Keratinocyte (primary cell): Measurements from ENCODE around the gene RGS3. TPM values are rescaled to one million over a fixed set of nuclear protein-coding genes. Genes with fewer than 3 reads are reported as not detected.

Source experiments
- DNase-seq: peaks from one replicate; pipeline ENCODE4 v3.0.0-alpha.2; 2011; ENCODE audit warnings: low read depth, missing footprints, low spot score
- FAIRE-seq: peaks from 2 replicates; lab custom pipeline; 2011; peaks lifted over from hg19 to GRCh38; lab: Jason Lieb, UNC
- H2AFZ ChIP-seq: 2 replicates; pipeline ENCODE4 v1.6.0; 2012; ENCODE audit warnings: low read length, control low read depth, inconsistent platforms; ENCODE audit not compliant: control insufficient read depth
- H3K27ac ChIP-seq: 2 replicates; pipeline ENCODE4 v1.5.1; 2011; ENCODE audit warnings: low read length; ENCODE audit not compliant: control insufficient read depth, insufficient read depth
- H3K27me3 ChIP-seq: 3 replicates; pipeline ENCODE4 v1.6.0; 2011; ENCODE audit warnings: low read length; ENCODE audit not compliant: control insufficient read depth, insufficient read depth; ENCODE audit errors: extremely low read depth
- H3K36me3 ChIP-seq, 2 experiments: 2 replicates in 1 of 2; 3 replicates in 1 of 2; pipeline ENCODE4 v1.5.1; 2011; ENCODE audit warnings: low read length in 2 of 2, mild to moderate bottlenecking in 1 of 2; ENCODE audit not compliant: control insufficient read depth in 2 of 2, insufficient read depth in 2 of 2; ENCODE audit errors: extremely low read depth in 1 of 2
- H3K4me1 ChIP-seq: 3 replicates; pipeline ENCODE4 v1.5.1; 2011; ENCODE audit warnings: low read length; ENCODE audit not compliant: control insufficient read depth, insufficient read depth; ENCODE audit errors: extremely low read depth
- H3K4me2 ChIP-seq: 3 replicates; pipeline ENCODE4 v1.6.0; 2011; ENCODE audit warnings: low read depth, low read length; ENCODE audit not compliant: control insufficient read depth, insufficient read depth; ENCODE audit errors: extremely low read depth
- H3K4me3 ChIP-seq, 3 experiments: fragments of 200-600 bp in 1 of 3; sonication (generic) in 1 of 3; 2 replicates in 2 of 3; 3 replicates in 1 of 3; pipeline ENCODE4 v1.5.1; 2011 to 2016; ENCODE audit warnings: low read length in 3 of 3, mild to moderate bottlenecking in 3 of 3, control low read depth in 2 of 3, inconsistent platforms in 1 of 3, low read depth in 1 of 3, mixed read lengths in 1 of 3, mixed run types in 1 of 3, moderate library complexity in 1 of 3; ENCODE audit not compliant: control insufficient read depth in 2 of 3, insufficient read depth in 2 of 3; ENCODE audit errors: extremely low read depth in 1 of 3
- H3K79me2 ChIP-seq: 2 replicates; pipeline ENCODE4 v1.6.0; 2012; ENCODE audit warnings: low read length; ENCODE audit not compliant: control insufficient read depth, insufficient read depth
- H3K9ac ChIP-seq: 3 replicates; pipeline ENCODE4 v1.6.0; 2011; ENCODE audit warnings: low read length; ENCODE audit not compliant: control insufficient read depth, insufficient read depth; ENCODE audit errors: extremely low read depth
- H3K9me1 ChIP-seq: 3 replicates; pipeline ENCODE4 v1.6.0; 2011; ENCODE audit warnings: low read length; ENCODE audit not compliant: control insufficient read depth, insufficient read depth; ENCODE audit errors: extremely low read depth
- H3K9me3 ChIP-seq: 2 replicates; pipeline ENCODE4 v1.5.1; 2012; ENCODE audit warnings: low read depth, low read length; ENCODE audit not compliant: control insufficient read depth
- H4K20me1 ChIP-seq: 3 replicates; pipeline ENCODE4 v1.6.0; 2011; ENCODE audit warnings: low read length; ENCODE audit not compliant: control insufficient read depth, insufficient read depth; ENCODE audit errors: extremely low read depth
- CTCF ChIP-seq, 3 experiments: IDR thresholded peaks in 1 of 3; conservative IDR thresholded peaks in 1 of 3; optimal IDR thresholded peaks in 1 of 3; 2 replicates in 2 of 3; 3 replicates in 1 of 3; pipeline versions ENCODE3 to v1.5.1; 2011; ENCODE audit warnings: low read length in 3 of 3, mild to moderate bottlenecking in 3 of 3, moderate library complexity in 2 of 3, control low read depth in 1 of 3, inconsistent platforms in 1 of 3; ENCODE audit not compliant: insufficient read depth in 2 of 3; ENCODE audit errors: extremely low read depth in 1 of 3
- EZH2 ChIP-seq: IDR thresholded peaks from one replicate; pipeline ENCODE4 v1.6.1; 2012; ENCODE audit warnings: inconsistent platforms, mild to moderate bottlenecking, low read length, moderate library complexity
- dilution Hi-C: fragments of 300-500 bp; cut with MboI; formaldehyde crosslinking; loops from one replicate; pipeline ENCODE4 v1.7.0; 2020; ENCODE audit warnings: low sequenced_read_pairs; ENCODE audit not compliant: extremely low pct_ligation_motif_present
- polyA plus RNA-seq, 5 experiments: library from polyadenylated mRNA; depleted of rRNA in 3 of 5; stranded (reverse) in 3 of 5; stranded (forward) in 1 of 5; unstranded in 1 of 5; fragments of >200 nt; gene quantifications; 1 replicate in 1 of 5; 2 replicates in 3 of 5; 3 replicates in 1 of 5; pipeline versions ENCODE4 v1.2.1 to v1.2.3, GENCODE V29; 2011 to 2012; ENCODE audit warnings: missing spikeins in 2 of 5, low read depth in 1 of 5, low replicate concordance in 1 of 5

Gene RGS3
- polyA plus RNA-seq, 1 donor (not counting 4 experiments of a cell fraction or from before 2014, with no cell fraction given) = 19.6 TPM

- H3K27ac ChIP-seq = no peak overlapping the region
Measured at GRCh38 chr9:113542006-113542405, 78.5 kb downstream of the RGS3 start.

GRCh38 chr9:113542741-113543140 is 79.2 kb downstream of the RGS3 start:
- Histone ChIP-seq H3K4me2 (no peak overlapping the region), H3K4me3 (no peak overlapping the region), H3K9ac (no peak overlapping the region), H3K79me2 (no peaks in the 10 kb centered on the region), H3K27ac (no peak overlapping the region), H2AFZ (no peak overlapping the region), H3K36me3 (no peaks in the 10 kb centered on the region), H3K4me1 (no peaks in the 10 kb centered on the region), H4K20me1 (no peaks in the 10 kb centered on the region), H3K27me3 (peaks cover 7% of the 10 kb centered on the region), H3K9me1 (no peaks in the 10 kb centered on the region), H3K9me3 (no peaks in the 10 kb centered on the region)
- no peak for TF ChIP-seq EZH2
- TF ChIP-seq CTCF (optimal IDR thresholded peaks at IDR 0.05 in 1 of 3, IDR thresholded peaks at IDR 0.05 in 1 of 3, conservative IDR thresholded peaks at IDR 0.05 in 1 of 3; ENCODE audit: extremely low read depth in 1 of 3, insufficient read depth in 2 of 3, low read length in 3 of 3) = no peak
- dilution Hi-C loops = no loop called here
- no peak for DNase-seq
- FAIRE-seq = no peak

More at GRCh38 chr9:113542006-113542405, 78.5 kb downstream of the RGS3 start:
- Histone ChIP-seq H3K4me3 (no peak overlapping the region), H3K9me1 (no peaks in the 10 kb centered on the region), H3K9ac (no peak overlapping the region), H3K9me3 (no peaks in the 10 kb centered on the region), H3K79me2 (no peaks in the 10 kb centered on the region), H3K4me1 (no peaks in the 10 kb centered on the region), H3K36me3 (no peaks in the 10 kb centered on the region), H3K4me2 (no peak overlapping the region), H2AFZ (no peak overlapping the region), H4K20me1 (no peaks in the 10 kb centered on the region), H3K27me3 (peaks cover 7% of the 10 kb centered on the region)
- TF ChIP-seq EZH2 (no peak), CTCF (optimal IDR thresholded peaks at IDR 0.05 in 1 of 3, IDR thresholded peaks at IDR 0.05 in 1 of 3, conservative IDR thresholded peaks at IDR 0.05 in 1 of 3; ENCODE audit: extremely low read depth in 1 of 3, insufficient read depth in 2 of 3, low read length in 3 of 3) (no peak)
- no peak for FAIRE-seq
- no peak for DNase-seq
- dilution Hi-C loops = no loop called here
